PFSK-1 (cell line): ENCODE measurements around the gene NDUFS5.

ENCODE experiments used
- FOXP2 ChIP-seq: optimal IDR thresholded peaks from 2 replicates; pipeline ENCODE3; 2011; ENCODE audit warnings: borderline replicate concordance, control low read depth, inconsistent platforms; ENCODE audit not compliant: insufficient read depth; ENCODE audit errors: extremely low read length, extremely low read depth
- POLR2AphosphoS5 ChIP-seq: IDR thresholded peaks from 2 replicates; pipeline ENCODE4 v1.6.1; 2012; ENCODE audit warnings: low read depth, mild to moderate bottlenecking, control low read depth, low read length, moderate library complexity
- REST ChIP-seq, 2 experiments: IDR thresholded peaks; 2 replicates each; pipeline versions ENCODE4 v1.6.1 to v1.8.0; 2011 to 2012; ENCODE audit warnings: low read depth in 2 of 2, low read length in 2 of 2, control low read depth in 1 of 2, inconsistent platforms in 1 of 2, mild to moderate bottlenecking in 1 of 2, moderate library complexity in 1 of 2; ENCODE audit not compliant: insufficient read depth in 1 of 2
- SIN3A ChIP-seq: IDR thresholded peaks from 2 replicates; pipeline ENCODE4 v1.6.1; 2012; ENCODE audit warnings: mild to moderate bottlenecking, low read length, moderate library complexity, borderline replicate concordance; ENCODE audit not compliant: insufficient read depth
- TAF1 ChIP-seq: IDR thresholded peaks from 2 replicates; pipeline ENCODE4 v1.6.1; 2012; ENCODE audit warnings: low read length, control low read depth, borderline replicate concordance; ENCODE audit not compliant: insufficient read depth

The NDUFS5 gene

GRCh38 chr1:39001516-39002421 lies 24.4 kb upstream of the NDUFS5 start:
- TF ChIP-seq SIN3A (no peak), REST (IDR thresholded peaks at IDR 0.05; ENCODE audit: insufficient read depth in 1 of 2, low read depth in 2 of 2, low read length in 2 of 2) (no peak), POLR2AphosphoS5 (no peak), FOXP2 (no peak), TAF1 (no peak)

GRCh38 chr1:39003281-39003680 lies 22.9 kb upstream of the NDUFS5 start:
- TF ChIP-seq REST (IDR thresholded peaks at IDR 0.05; ENCODE audit: insufficient read depth in 1 of 2, low read depth in 2 of 2, low read length in 2 of 2) = no peak
- TF ChIP-seq TAF1 = no peak
- TF ChIP-seq FOXP2 = no peak
- no peak for TF ChIP-seq POLR2AphosphoS5
- no peak for TF ChIP-seq SIN3A

GRCh38 chr1:39003794-39004193 lies 22.4 kb upstream of the NDUFS5 start:
- no peak for TF ChIP-seq FOXP2

GRCh38 chr1:39006287-39006686 lies 19.9 kb upstream of the NDUFS5 start:
- TF ChIP-seq SIN3A (no peak), REST (IDR thresholded peaks at IDR 0.05; ENCODE audit: insufficient read depth in 1 of 2, low read depth in 2 of 2, low read length in 2 of 2) (no peak), POLR2AphosphoS5 (no peak), FOXP2 (no peak), TAF1 (no peak)

GRCh38 chr1:39006726-39007645 lies 19.2 kb upstream of the NDUFS5 start:
- TF ChIP-seq POLR2AphosphoS5 (0 out of 2 replicates have a peak, but pooled peaks have one; percentile 21), REST (IDR thresholded peaks at IDR 0.05; ENCODE audit: insufficient read depth in 1 of 2, low read depth in 2 of 2, low read length in 2 of 2) (no peak), FOXP2 (no peak)
